GM19035 (cell line): Measurements from ENCODE around the gene TBPL1.
A peak's percentile ranks its signal among the peaks of the same experiment; 100 is the strongest.
"Not testable (repeated sequence)": the region's sequence is repeated elsewhere in the genome, so short reads cannot be mapped to it uniquely, and the experiment has no call there.

Experiments
- ATAC-seq: cut with Tn5 transposase; IDR thresholded peaks from one replicate; pipeline ENCODE4 v1.9.1; 2021; ENCODE audit not compliant: unreplicated experiment

The TBPL1 gene

DNA sequence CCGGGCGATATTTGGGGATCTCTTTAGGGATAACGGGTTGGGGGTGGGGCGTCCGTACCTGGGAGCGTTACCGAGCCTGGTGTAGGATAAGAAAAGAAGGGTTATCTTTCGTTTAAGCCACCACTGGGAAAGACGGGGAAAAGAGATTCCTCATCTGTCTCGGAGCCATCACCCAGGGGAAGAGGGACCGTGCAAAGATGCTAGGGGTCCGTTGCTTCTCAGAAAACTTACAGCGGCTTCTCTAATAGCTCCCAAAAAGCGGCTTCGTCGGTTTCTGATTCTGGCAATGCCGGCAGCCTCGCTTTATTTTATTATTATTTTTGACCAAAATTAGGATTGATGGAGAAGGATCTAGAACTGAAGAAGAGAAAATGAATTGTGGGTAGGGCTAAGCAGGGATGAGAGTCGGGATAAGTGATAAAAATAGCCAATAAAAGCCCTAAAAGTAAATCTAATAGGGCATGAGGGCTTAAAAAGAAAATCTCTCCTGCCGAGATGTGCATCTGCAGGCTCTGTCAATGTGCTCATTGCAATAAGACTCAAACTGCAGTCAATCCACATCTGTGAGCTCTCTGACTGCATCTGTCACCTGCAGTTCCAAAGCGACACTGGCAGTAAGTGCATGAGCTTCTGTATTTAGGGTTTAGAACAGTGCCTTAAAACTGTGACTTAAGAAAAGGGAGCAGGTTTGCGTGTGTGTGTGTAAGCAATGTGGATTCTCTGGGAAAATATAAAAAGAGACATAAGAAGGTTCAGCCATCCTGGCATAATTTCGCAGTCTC lies 801 bp downstream of the TBPL1 start:
- no peak for ATAC-seq

DNA sequence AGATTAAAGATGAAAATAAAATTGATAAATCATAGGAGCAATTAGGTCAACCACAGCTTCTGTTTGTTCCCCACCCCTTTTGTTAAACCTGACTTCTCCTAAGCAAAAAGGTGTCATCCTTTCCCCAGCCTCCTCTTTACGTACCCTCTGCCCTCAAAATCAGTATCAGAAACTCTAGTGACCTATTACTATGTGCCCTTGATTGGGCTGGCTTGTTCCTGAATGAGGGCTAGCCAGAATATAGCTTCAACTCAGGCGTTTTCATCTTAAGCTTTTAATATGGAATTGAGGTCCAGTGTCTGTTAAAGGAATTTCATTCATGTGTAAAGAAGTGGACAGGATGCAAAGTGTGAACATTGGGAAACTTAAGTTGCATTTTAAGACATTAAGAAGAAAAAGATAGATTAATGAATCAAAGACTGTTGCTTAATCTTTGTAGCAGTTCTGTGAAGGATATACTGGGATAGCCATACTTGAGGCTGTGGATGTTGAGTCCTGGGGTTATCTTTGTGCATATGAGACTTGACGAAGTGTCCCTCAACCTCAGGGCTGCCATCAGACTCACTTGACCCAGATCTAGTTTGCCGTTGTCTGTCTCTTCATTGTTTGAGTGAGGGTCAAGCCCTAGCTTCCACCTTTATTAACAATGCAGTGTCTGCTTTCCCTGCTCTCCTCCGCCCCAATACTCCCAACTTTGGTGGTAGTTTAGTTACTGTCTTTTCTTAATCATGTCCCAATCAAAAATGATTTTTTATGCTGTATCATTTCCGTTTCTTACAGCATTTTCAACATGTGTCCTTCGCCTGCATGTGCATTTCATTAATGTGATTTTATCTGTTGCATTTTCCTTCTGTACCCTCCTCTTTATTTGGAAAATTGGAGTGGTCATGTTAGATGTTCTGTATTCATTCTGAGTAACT lies 1.9 kb downstream of the TBPL1 start:
- ATAC-seq: no peak

DNA sequence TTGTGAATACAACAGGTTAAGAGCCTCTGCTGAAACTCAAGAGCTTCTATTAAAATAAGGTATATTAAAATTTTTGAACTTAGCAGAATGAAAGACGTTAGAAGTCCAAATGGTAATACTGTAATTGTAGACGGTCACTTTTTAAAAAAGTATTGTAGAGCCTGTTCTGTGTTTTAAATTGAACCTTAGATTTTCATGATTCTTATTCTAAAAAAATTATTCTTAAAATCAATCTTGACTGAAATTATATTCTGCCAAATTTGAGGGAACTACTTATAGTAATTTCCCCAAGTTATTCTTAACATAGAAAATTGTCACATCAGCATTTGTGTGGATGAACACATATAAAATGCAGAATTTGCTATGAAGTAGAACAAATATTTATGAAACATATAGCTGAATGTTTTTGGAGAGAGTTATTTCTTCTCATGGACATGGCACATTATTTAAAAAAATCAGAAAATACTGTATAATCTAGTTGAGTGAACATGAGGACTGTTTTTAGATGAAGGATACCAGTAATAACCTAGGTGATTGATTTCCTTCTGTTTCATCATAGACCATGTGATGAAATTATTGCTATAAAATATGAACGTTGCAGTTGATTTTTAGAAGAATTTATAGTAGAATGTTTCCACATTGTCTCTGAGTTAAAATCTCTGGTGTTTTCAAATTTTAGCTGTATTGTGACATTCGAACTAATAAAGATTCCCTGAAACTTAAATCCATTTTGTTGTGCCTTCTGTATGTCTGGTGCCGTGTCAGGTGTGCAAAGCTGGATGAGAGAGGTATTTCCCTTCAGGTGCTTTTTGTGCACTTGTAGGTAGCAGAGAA lies 2.8 kb downstream of the TBPL1 start:
- no peak for ATAC-seq

DNA sequence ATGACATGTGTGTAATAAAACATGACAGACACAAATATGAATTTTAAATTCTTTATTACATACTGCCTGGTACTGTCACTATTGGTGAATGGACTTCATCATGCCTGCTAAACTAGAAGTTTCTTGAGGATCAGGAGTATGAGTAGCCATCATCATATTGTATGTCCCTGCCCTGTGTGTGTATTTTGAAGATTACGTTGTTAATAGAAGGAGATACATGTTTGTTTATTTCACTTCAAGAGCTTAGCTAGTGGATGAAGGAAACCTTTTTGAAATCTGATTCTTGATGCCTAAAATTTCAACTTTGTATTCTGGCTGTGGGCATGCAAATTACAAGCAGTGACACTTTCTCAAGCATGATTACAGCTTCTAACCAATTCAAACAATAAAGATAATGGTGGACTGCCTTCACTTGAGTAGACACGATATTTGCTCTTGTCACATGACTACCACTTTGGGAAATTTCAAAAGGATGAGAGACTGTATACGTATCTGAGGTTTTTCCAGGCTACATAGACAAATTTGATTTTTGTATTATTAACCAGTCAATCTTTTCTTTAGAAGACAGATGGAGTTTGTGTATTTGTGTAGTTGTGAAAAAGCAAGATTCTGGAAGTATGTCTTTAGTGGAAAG lies 3.5 kb downstream of the TBPL1 start:
- no peak for ATAC-seq

DNA sequence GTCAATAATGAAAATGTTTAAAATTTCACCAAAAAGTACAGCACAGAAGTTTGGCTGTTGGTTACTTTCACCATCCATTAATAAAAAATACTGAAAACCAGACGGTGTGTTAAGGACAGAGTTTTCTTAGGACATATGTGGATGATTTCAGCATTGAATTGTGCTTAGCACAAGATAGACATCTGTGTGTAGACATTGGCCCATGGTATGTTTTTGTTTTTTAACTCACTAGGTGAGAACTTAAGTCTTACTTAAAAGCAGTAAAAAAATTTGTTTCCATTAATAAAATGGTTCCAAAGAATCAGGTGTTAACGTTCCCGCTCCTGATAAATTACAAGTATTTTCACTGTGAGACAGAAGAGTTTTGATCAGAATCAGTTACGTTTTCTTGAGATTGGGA lies 4.2 kb downstream of the TBPL1 start:
- no peak for ATAC-seq

DNA sequence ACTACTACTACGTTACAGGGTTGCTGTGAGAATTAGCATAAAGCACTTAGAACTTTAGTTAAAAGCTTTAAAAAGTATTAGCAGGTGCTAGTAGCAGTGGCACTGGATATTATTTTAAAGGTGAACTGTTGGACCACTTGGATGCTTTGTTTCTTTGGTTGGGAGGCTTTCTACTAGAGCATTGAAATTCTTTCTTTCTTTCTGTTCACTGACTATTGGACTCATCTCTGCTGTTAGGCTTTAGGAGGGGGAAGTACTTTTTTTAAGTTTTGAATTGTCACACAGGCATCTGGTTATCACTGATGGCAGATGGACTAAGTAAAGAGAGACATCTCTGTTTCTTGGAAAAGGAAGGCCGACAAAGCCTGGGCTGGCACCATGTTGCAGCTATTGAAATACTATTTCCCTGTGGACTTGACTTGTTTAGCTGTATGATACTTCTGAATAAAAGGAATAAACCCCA lies 4.8 kb downstream of the TBPL1 start:
- no peak for ATAC-seq

DNA sequence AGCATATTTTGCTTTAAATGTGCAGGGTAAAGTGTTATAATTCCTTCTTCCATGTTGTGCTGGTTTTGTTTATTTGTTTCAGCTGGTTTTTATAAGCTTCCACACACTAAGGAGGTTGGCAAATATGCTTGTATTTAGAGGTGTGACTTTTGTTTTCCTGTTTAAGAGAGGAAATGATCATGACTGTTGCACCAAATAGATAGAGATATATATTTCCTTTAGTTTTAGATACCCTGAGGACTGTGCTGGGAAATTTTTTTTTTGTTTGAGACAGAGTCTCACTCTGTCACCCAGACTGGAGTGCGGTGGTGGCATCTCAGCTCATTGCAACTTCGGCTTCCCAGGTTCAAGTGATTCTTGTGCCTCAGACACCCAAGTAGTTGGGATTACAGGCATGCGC lies 5.8 kb downstream of the TBPL1 start:
- ATAC-seq: no peak

DNA sequence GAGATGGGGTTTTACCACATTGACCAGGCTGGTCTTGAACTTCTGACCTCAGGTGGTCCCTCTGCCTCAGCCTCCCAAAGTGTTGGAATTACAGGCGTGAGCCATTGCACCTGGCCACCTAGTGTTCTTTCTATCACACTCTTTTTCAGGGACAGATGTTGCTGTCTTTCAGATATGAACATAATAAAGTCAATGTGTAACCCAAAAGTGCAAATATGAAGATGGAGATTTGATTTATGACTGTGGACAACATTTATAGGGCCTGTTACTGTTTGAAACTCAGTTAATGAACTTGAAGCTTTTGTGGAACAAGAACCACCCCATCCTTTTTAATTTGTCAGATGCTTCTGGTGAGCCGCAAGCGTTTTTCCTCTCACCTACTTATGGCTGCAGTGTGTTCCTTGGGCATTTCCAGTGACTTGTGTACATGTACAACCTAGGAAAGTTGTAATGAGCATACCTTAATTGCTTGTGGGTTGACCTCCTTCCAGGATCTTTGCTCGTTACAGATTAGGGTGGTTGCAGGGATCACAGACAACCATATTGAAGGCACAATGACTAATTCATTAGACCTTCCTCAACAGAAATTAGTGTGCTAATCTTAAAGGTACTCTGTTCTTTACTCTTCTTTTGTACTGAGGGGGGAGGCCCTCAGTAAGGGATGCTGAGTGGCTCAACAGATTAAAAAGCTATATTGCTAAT lies 6.8 kb downstream of the TBPL1 start:
- ATAC-seq: no peak

DNA sequence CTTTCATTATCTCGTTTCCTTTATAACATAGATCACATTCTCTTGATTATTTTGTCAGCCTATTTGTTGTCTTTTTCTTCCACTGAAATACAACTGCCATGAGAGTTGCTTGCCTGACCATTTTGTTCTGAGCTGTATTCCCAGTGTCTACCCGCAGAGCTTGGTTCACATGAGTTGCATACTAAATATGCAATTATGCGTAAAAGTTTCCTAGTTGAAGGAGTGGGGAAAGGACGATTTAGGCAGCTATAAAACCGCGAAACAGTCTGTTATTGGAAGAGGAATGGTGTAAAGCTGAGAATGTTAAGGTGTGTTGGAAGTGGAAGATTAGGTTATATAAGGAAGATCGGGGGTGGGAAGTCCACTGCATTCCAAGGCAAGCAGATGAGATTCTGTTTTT lies 8.8 kb downstream of the TBPL1 start:
- ATAC-seq: no peak

DNA sequence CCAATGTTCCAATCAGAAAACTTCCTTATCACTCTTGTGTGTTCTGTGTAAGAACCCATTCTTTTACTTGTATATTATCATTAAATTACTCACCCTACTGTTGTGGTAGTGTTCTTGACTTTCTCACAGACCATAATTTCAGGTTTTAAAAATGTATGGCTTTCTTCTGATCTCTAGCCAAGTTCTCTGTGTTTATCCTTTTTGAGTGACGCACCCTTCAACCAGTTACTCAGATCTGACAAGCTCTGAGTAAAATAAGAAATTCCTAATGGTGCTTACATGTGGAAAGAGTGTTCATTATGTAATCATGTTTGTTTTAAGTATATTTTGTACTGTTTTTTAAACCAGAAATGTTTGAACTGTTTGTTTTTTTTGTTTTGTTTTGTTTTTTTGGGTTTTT lies 11.0 kb downstream of the TBPL1 start:
- ATAC-seq: no peak

DNA sequence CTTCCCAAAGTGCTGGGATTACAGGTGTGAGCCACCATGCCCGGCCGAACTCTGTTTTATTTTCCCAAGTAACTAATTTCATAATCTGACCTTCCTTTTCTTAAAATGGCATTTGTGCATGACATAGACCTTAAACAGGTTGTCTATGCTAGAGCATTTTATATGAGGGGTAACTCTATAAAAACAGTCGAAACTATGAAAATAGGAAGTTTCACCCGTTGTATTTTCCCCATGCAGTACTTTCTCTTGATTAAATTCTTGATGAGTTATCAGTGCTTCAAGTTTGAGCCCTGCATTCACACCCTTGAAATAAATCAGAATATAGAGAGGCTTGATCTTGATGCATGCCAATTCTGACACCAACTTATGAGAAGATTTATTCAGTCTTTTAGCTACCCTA lies 11.7 kb downstream of the TBPL1 start:
- ATAC-seq: no peak

DNA sequence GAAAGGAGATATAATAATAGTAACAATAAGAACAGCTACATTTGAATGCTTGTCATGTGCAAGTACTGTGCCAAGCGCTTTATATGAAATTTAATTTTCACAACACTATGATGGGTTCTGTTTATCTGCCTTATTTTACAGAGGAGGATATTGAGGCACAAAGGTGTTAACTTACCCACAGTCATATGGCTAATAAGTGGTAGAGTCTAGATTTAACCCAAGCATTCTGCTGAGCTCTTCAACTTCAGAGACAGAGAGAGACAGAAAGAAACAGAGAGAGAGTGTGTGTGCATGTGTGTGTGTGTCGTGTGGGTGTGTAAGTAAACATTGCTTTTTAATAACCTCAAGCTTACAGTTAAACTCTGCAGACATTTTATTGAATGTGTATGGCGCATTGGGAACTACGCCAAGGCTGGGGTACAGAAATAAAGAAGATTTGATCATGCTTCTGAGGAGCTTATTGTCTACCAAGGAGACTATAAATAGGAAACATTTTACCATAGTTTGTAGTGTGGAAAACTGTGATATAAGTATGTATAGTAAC lies 12.9 kb downstream of the TBPL1 start:
- no peak for ATAC-seq

DNA sequence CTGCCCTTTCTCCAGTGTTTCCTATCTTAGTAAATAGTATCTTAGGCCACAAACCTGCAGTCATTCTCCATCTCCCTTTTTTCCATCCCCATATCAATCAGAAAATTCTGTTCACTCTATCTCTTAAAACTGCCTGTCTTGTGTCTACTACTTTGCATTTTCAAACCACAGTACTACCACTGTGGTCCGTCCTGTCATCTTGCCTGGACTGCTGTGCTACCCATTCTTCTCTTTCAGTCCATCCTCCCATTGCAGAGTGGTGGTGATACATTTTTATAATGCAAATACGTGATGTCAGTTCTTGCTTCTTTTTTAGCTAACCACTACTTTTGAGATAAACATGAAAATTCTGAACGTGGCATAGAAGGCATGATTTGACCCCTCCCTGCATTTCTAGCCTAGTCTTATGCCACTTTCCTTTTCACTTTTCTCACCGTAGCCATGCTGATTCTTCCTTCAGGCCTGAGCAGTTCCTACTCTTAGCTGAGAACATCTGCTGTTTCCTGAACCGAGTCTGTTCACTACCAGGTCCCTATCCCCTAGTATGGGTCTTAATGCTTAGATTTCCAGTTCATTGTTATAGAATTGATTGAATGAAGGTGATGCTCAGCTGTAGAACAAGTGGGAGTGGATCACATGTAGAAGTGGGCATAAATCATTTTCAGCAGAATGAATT lies 13.8 kb downstream of the TBPL1 start:
- peak; percentile 63 for ATAC-seq

DNA sequence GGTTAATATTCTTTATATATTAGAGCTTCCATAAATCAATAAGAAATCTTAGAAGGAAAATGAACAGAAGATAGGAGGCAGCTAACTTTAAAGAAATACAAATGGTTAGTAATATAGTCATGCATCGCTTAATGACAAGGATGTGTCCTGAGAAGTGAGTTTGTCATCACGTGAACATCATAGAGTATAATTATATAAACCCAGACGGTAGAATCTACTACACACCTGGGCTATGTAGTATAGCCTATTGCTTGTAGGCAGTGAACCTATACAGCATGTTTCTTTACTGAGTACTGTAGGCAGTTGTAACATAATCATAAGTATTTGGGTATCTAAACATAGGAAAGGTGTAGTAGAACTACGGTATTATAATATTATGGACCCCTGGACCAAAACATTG lies 14.3 kb downstream of the TBPL1 start:
- no peak for ATAC-seq

DNA sequence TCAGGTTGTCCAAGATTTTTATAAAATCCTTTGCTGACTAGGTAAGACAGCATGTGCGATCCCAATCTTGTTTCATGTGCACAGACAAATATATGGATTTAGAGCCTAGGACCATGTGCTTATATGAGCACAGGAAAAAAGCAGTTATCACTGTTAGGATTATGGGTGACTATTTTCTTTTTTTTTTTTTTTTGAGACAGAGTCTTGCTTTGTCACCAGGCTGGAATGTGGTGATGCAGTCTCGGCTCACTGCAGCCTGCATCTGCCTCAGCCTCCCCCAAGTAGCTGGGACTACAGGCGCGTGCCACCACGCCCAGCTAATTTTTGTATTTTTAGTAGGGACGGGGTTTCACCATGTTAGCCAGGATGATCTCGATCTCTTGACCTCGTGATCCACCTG lies 14.8 kb downstream of the TBPL1 start:
- not testable (repeated sequence) for ATAC-seq

DNA sequence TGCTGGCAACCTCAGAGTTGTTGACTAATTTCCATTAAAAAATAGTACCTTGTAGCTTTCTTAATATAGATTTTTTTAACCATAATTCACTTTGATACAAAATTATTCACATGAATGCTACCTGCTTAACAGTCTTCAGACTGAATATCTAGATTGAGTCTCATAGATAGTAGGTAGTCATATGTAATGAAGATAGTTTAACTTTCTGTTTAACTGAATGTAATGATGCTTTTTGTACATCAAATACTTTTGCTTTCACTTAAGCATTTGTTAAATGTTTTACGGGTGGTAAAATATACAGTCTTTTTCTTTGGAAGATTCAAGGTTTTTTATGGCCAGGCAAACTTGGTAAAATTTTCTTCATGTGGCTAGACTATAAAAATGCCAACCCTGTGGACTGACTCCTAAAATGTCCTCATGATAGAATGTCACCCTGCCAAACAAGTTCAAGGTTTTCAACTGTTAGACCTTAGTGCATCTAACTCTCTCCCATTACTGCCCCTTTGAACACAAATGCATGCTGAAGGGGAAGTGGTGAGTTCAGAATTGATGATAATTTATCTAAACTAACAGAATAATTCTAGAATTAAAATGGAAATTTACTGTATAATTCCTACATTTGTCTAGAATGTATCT lies 16.4 kb downstream of the TBPL1 start:
- no peak for ATAC-seq

DNA sequence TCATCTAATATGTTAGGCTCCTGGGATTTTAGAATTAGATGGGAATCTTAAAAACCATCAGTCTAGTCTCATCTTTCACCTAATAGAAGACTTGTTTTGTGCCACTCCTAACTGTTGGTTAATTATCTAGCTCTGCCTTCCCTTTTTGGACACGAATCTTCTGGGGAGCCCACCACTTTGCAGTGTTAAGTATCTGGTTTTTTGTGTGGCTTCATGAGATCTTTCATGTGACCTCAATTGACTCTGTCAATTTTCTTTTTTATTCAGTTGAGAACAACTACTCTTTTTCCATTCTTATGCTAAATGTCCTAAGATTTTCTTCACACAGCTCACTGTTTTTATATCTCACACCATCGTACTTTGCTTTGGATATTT lies 16.9 kb downstream of the TBPL1 start:
- no peak for ATAC-seq

DNA sequence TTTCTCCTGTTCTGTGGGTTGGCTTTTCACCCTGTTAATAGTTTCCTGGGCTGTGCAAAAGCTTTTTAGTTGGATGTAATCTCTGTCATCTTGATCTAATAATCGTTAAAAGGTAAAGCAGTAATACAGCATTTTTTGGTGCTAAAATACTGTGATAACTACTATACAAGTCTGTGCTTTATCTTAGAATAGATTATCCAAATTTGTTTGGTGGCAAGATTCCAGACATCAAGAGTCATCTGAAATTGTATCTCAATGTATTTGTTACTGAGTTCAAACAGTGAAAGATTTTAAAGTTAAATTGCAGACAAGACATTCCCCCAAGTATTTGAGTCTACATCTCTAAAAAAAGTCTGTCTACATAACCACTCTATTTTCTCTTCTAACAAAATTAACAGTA lies 18.8 kb downstream of the TBPL1 start:
- no peak for ATAC-seq

DNA sequence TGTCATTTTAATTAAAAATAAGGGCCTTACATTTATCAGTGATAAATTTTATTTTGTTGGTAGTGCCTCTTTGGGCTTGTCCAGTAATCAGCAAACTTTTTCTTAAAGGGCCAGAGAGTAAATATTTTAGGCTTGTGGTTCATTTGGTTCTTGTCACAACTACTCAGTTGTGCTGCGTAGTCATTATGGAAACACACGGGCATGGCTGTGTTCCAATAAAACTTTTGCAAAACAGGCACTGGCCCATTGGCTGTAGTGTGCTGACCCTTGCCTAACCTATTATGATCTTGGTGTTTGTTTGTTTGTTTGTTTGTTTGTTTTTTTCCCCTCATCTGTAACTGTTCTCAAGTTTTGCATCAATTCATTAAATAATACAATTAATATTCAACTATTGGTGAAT lies 19.4 kb downstream of the TBPL1 start:
- no peak for ATAC-seq
